Suppressor macrophage treated with lipopolysaccharide for 1 hour (primary cell): Measurements from ENCODE around the gene HORMAD2.
"Not testable (repeated sequence)": the region's sequence is repeated elsewhere in the genome, so short reads cannot be mapped to it uniquely, and the experiment has no call there.

Experiments
- DNase-seq, 3 donors: peaks; one replicate each; pipeline ENCODE4 v3.0.0-alpha.2; 2020 to 2022

HORMAD2 gene

DNA sequence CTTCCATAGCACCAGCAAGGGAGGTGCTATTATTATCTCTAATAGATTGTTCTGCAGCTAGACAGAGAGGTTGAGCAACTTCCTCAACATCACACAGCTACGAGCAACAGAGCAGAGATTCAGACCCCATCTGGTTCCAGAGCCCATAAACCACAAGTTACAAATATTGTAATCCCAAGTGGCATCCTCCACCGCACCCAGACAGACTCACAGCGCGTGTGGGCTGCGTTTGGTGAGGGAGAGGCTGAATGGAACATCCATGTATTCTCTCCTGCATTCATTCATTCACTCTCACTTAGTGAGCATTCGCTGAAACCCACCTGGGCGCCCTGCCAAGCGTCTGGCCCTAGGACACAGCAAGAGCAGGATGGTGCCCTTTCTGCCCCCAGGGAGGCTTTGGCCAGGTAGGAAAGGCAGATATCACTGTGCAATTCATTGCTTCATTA lies 132.8 kb downstream of the HORMAD2 start:
- peak in 1 of 3 donors; percentile 57 for DNase-seq

DNA sequence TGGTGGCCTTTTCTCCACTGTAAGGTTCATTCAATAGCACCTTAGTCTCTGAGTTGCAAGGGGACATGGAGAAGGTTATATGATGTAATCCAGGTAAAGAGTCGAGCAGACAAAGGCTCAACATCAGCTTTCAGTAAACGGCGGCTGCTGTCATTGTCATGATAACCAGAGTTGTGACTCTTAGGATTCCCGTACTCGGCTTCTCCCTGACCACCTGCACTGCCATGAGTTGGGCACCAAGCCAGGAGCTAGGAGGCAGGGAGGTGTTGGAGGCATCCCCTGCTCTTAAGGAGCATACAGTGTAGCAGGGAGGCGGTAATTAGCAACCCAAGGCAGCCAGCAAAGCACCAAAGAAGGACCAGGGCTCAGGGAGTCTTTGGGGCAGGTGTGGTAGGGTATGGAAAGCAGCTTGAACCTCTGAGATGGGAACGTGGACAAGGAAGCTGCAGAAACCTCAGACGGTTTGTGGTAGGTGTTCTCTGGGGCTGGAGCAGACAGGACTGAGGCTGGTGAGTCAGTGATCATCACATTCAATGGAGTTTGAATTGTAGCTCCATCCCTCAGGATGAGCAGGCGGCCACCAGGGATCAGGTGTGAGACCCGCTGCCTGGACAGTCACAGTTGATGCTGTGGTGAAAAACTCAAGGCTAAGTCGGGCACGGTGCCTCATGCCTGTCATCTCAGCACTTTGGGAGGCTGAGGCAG lies 134.6 kb downstream of the HORMAD2 start:
- DNase-seq = no peak

DNA sequence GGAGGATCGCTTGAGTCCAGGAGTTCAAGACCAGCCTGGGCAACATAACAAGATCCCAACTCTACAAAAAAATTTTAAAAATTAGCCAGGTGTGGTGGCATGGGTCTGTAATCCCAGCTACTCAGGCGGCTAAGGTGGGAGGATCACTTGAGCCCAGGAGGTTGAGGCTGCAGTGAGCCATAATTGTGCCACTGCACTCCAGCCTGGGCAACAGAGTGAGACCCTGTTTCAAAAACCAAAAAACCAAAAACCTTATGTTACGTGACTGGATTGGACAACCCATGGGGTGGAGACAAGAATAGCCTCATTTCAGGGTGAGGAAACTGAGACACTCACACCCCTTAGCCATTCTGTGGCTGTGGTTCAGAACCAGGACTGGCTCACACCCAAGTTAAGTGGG lies 136.0 kb downstream of the HORMAD2 start:
- not testable (repeated sequence) for DNase-seq

DNA sequence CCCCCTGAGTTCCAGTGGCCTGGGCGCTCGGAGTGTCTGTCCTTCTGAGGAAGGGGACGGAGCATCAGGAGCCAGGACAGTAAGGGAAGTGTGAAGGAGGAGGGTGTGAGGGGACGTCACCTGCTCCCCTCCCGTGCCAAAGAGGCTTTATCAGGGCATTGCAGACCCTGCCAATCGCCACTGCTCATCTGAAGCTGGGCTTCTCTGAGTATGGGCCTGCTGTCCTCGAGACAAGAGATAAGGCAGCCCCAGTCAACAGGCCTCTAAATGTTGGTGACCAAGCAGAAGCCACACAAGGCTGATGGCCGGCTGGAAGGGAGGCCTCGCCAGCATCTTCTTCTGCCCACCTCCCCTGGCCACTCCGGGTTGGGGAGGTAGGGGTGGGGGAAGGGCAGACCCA lies 136.4 kb downstream of the HORMAD2 start:
- DNase-seq = no peak

DNA sequence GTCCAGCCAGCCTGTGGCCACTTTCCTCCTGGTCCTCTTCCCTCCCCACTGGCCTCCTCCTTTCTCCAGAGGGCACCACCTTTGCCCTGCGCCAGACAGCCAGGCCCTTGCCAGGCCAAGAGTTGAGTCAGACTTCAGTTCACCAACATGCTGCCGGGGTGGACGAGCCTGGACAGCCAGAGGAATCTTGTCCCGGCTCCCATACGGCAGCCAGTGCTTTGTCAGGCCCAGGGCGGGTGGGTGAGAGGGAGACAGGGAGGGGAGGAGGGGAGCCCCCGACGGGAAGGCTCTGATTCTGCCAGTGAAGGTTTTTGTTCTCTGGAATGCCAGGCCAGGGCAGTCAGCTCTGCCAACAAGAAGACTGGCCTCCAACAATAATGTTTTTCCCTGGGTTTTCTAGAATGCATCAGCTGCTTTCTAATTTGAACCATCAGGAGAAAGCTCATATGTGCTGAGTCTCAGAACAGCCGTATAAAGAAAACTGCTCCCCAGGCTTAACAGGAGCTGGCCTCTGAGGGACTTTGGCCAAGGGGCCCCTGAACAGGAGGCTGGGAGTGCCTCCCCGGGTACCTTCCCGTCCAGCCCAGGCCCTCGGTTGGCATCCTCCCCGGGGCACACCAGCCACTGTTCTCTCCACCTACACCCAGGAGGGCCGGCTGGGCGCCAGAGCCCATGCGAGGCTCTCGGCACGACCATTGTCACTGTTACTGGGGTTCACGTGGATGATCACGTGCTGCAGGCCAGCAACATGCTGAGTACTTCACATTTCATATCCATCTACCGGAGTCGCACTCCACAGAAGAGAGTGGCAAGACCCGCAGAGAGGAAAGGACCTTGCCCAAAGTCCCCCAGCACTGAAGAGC lies 137.7 kb downstream of the HORMAD2 start:
- DNase-seq = no peak

DNA sequence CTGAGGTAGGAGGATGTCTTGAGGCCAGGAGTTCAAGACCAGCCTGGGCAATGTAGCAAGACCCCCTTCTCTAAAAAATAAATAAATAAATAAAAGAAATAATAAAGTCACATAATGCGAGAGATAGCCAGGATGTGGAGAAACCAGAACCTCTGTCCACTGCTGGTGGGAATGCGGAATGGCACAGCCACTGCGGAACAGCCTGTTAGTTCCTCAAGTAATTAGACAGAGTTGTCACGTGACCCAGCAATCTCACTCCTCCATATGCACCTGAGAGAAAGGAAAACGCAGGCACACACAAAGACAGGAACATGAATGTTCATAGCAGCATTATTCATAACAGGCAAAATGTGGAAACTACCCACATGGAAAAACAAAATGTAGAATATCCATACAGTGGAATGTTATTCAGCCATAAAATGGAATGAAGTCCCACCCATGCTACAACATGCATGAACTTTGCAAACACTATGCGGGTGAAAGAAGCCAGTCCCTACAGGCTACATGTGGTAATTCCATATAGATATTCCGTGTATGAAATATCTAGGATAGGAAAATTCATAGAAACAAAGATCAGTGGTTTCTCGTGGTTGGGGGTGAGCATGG lies 138.9 kb downstream of the HORMAD2 start:
- DNase-seq = no peak

DNA sequence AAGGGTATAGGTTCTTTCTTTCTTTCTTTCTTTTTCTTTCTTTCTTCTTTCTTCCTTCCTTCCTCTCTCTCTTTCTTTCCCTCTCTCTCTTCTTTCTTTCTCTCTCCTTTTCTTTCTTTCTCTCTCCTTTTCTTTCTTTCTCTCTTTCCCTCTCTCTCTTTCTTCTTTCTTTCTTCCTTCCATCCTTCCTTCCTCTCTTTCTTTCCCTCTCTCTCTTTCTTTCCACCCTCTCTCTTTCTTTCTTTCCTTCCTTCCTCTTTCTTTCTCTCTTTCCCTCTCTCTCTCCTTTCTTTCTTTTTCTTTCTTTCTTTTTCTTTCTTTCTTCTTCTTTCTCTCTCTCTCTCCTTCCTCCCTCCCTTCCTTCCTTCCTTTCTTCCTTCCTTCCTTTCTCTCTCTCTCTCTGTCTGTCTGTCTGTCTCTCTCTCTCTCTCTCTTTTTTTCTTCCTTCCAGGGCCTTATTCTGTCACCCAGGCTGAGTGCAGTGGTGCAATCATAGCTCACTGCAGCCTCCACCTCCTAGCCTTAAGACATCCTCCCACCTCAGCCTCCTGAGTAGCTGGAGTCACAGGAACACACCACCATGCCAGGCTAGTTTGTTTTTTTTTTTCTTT lies 139.5 kb downstream of the HORMAD2 start:
- no peak for DNase-seq

DNA sequence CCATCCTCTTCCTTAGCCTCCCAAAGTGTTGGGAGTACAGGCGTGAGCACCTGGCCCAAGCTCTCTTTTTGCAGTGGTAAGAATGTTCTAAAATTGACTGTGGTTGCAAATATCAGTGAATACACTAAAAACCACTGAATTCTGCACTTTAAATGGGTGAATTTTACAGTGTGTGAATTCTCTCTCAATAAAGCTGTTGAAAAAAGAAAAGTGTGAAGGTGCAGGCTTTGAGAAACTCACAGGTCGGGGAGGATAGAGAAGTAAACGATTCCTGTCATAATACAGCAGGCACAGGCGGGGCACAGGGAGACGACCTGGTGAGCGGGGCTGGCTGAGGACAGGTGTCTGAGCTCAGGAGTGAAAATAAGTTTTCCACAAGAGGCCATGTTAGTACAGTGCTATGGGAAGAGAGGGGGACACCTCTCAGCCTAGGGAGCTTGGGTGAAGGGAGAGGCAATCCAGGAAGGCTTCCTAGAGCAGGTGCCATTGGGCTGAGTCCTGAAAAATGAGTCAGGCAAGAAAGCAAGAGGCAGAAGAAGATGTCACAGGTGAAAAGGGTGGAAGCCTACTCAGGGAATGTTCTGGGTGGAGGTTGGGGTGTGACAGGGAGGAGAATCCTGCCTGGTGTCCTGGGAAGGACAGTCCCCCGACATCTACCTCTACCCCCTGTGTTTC lies 140.2 kb downstream of the HORMAD2 start:
- no peak for DNase-seq

DNA sequence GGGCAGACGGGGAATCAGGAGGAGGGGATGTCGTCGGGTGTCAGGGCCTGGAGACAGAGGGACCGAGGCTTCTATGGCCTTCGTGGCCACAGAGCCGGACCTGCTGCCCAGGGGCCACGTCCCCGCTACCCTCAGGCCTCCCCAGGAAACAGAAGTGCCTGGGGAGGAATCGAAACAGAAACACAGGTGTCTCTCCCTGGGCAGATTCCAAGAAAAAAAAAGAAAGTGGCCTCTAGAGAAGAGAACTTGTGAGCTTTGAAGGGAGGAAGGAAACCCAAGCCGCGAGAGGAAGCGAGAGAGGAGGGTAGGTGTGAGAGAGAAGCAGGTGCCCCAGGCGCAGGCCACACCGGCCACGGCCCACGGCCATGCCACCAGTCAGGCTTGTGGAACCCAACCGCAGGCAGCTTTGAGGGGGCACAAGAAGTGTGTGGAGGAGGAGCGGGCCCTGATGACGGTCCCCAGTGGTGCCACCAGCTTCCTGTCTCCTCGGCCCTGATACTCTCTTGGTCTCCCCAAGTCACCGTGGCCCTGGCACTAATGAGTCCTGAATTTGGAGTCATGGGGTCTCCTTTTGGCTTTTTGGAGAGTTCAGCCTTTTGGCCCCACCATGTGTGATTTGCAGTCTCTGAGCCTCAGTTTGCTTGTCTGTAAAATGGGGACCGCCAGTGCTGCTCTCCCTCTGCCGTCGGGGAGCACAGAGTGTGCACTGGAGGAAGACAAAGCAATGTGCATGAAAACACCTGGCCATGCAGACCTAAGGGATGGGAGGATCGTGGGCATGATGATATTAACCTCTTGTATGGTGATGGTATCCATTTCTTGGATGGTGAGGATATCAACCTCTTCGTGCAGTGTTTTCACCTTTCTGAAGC lies 141.1 kb downstream of the HORMAD2 start:
- no peak for DNase-seq

DNA sequence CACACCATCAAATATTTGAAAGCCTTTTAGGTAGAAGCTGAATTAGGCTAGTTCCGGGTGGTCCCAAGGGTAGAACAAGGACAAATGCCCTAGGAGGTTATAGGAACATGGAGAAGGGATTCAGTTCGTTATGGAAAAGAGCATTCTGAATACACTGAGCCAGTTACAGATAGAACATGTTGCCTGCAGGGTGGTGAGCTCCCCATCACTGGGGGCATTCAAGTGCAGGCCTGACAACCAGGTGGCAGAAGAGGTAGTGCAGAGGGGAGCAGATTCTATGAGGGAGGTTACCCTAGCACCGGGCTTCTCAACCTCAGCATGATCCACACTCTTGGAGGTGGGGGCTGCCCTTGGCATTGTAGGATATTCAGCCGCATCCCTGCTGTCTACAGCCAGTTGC lies 142.1 kb downstream of the HORMAD2 start:
- no peak for DNase-seq

DNA sequence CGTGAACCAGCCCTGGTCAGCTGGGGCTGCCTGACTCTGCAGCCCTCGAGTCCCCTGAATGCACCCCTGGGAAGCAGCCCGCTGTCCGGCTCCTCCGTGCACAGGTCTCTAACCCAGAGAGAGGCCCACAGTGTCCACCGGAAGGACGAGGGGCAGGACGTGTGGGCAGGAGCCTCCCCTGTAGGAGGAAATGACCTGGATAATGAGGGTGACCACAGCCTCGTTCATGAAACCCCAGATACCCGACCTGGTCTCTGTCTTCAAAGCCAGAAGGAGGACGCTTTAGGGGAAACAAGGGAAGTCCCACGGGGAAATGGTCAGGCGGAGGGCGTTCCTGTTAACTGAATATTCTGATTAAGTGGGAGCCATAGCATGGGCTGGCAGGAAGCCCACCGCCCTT lies 143.0 kb downstream of the HORMAD2 start:
- DNase-seq = no peak

DNA sequence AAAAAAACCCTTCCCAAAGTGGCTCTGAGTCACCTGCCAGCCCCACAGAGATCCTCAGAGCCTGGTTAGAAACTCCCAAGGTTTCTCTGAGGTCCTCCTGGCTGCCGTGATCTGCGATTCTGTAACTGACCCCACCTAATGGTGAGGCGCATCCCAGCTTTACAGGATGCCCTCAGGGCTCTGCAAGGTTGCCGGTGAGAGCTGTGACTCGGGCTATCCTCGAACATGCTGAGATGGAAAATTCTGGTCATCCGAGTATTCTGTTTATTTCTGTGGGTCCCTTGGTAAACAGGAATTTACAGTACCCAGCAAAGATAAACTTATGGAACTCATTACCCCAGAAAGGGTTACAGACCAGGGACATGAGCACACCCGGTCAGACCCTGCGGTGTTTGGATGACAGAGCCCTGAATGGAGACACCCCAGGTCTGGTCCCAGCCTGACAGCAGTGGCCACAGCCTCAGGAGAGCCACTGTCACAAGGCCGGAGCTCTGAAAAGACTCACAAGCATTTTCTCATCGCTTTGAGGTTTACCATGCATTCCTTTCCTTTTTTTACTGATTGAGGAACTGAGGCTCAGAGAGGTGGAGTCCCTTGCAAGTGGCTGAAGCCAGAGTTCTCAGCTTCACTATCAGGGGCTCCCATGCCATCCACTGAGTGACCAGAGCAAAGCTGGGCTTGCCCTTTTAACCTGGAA lies 144.0 kb downstream of the HORMAD2 start:
- peak; percentile 38 to 43 (median 39) for DNase-seq

DNA sequence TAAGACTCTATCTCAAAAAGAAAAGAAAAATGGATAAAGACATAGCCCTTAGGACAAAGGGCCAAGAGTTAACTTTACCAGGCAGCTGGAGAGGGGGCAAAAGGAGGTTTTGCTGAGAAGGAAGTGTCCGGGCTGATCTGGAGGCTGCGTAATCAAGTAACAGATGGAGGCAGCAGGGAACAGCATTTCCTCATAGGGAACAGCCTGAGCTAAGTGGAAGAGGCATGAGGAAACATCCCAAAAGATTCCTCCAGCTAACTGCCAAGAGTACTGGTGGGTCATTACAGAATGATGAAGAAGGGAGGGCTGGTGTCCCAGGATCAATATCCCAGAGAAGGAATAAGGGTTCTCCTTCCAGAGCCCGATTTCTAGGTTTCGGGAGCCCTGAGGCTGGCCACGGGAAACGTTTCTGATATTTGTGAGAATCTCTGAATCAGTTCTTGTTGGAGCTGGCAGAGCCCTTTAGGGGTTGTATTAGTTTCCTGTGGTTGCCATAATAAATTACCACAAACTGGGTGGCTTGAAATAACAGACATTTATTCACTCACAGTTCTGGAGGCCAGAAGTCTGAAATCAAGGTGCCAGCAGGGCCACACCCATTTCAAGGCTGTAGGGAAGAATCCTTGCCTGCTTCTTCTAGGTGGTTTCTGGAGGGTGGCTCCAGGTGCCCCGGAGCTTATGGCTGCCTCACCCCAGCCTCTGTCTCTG lies 145.1 kb downstream of the HORMAD2 start:
- DNase-seq = no peak

DNA sequence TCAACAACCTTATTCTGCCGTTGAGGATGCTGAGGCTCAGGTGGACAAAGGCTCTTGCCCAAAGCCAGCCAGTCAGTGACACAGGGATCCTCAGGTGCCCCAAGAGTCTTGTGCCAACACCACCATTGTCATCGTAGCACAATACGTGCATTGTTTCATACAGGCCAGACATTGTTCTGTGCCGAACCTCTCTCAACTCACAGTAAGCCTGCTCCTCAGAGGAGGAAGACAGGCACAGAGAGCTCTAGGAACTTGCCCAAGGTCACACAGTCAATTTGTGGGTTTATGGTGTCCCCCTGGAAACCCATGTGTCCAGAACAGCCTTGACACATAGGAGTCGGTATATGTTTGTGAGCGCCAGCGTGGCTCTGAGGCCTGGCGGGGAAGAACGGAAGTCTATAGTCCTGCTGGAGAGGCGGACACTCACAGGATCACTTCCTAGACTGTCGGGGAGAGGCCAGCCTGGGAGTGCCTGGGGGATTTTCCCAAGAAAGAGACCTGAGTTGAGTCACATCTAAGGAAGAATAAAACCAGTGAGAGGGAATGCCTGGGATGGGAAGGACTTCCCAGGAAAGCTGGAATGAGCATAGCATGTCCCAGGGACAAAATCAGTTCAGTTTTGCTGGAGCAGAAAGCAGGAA lies 146.0 kb downstream of the HORMAD2 start:
- DNase-seq = no peak
